Midbrain (tissue), 1 donor: ENCODE data around the gene WDHD1.
"Not testable (repeated sequence)": the region's sequence is repeated elsewhere in the genome, so short reads cannot be mapped to it uniquely, and the experiment has no call there.

Experiments
- DNase-seq: peaks from one replicate; lab custom pipeline; 2025; lab: John Stamatoyannopoulos, UW

WDHD1 gene

GRCh38 chr14:55026793-55027561, at the start of gene WDHD1, which contains the start of gene SOCS4:
TSS of gene WDHD1 (minus strand) at chr14:55027099. CDS start at chr14:55026787, 312 bp downstream.
TSS of gene SOCS4 (plus strand) at chr14:55027236. CDS start at chr14:55043042, 15,806 bp downstream.
- DNase-seq = peak; percentile 96

DNA sequence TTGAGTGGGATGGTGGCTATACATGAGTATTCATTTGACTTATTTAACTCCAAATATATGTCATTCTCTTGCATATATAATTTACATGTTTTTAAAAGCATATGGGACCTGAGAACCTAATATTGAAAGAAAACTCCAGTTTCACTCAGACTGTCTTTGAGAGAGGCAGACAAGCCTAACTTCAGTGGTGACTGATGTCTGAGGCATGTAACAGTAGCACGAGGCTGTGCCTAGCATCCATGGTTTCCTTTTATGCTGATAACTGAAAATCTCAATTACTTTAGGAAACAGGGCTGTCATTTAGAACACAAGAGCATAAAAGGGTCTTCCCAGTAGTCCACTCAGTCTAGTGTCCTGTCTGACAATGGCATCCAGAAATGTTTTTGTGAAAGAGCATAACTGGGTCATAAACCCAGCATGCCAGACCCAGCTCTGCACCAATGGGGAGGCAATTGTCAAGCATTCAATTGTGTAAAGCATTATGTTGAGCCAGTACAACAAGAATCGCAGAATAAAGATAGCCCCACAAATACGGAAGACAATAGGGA, 48.8 kb upstream of the WDHD1 start:
- no peak for DNase-seq

DNA sequence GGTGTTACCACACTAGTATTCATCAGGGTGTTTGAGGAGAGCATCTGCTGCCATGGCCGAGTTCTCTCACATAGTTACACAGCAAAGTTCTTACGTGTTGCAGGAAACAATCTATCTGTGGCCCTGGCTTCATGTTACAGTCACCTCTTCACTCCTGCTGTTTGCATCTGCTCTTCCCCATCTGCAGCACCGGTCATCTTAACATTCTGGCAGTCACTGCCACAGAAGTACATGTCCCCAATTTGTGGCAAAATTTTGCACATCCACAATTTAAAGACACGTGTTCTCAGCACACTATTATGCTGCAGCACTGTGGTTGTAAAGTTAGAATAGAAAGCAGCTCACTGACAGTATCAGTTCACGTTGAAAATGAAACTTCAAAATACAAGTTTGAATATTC, 47.8 kb upstream of the WDHD1 start:
- DNase-seq = no peak

DNA sequence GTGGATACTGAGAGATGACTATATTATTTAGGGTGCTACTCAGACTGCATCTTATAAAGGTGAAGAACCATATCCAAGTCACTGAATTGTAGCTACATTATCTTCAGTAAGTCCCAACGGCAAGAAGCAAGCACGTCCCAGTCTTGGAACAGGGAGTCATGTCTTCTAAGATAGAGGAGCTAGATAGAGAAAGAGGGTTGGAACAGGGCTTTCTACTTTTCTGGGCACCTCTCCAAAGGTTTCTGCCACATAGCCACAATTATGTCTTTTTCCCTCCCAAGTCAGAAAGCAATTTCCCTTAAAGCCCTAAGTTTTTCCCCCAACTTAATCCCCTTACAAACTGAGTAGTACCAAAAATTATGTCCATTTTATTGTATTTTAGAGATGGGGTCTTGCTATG, 47.0 kb upstream of the WDHD1 start:
- DNase-seq = no peak

DNA sequence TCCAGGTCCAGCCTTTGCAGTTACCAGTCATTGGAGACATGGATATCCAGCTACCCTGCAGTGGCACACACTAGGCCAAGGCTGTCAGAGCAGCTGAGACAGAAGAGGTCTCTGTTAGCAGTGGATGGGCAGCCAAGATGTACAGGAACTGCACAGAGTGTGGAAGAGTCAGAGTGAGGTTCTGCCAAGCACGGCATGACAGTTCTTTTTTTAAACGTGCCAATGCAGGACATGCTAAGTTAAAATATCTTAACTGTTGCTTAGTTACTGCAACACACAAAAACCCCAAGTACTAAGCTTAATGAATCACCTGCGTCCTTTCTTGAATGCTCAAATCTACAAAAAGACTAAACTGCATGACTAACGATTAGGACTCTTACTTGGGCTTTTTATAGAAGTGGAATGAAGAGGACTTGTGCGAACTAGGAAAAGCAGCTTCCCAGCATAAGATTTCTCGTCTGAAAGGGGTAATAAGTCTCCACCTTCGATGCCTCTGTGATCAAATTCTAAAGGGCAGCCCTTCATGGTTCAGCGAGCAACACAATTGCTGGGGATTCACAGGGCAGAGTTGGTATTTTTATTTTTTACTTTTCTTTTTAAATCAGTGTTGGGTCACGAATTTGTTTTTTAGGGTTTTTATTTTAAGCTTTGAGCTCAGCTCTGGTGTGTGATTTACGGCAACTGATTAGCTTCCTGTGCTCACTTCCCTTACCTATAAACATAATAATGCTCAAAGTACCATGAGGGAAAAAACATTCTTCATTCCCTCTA, 45.2 kb upstream of the WDHD1 start:
- peak; percentile 57 for DNase-seq

GRCh38 chr14:55070981-55071411, 44.1 kb upstream of the WDHD1 start:
- no peak for DNase-seq

DNA sequence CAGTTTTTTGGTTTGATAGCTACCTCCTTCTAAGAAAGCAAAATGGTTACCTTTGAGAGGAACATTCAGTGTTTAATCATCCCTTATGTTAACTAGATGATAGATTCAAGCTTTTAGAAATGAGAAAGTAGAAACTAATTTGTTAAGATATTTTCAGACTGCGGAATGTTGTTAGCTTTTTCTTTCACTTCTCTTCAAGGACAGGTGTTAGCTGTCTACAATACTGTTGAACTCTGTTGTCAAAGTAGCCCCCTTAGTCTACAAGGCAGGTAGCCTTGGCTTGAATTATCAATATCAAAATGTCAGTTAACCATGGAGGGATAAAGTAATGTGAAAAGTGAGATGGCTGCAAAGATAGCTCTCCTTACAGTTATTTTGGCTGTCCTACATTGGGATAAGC, 39.3 kb upstream of the WDHD1 start:
- no peak for DNase-seq

GRCh38 chr14:55065411-55065810, 38.5 kb upstream of the WDHD1 start:
- DNase-seq = no peak

- DNase-seq = not testable (repeated sequence)
Measured at GRCh38 chr14:55064896-55065295, 38.0 kb upstream of the WDHD1 start.

DNA sequence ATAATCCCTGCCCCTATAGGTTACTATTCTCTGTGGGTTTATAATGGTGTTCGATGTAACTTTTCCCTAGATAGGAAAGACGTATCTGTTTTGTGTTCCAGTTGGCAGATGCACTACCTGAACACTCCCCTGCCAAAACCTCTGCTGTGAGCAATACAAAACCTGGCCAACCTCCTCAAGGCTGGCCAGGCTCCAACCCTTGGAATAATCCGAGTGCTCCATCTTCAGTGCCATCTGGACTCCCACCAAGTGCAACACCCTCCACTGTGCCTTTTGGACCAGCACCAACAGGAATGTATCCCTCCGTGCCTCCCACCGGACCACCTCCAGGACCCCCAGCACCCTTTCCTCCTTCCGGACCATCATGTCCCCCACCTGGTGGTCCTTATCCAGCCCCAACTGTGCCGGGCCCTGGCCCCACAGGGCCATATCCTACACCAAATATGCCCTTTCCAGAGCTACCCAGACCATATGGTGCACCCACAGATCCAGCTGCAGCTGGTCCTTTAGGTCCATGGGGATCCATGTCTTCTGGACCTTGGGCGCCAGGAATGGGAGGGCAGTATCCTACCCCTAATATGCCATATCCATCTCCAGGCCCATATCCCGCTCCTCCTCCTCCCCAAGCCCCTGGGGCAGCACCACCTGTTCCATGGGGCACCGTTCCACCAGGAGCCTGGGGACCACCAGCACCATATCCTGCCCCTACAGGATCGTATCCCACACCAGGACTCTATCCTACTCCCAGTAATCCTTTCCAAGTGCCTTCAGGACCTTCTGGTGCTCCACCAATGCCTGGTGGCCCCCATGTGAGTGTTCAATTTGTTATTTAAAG, 35.8 kb upstream of the WDHD1 start:
- DNase-seq = no peak

GRCh38 chr14:55059333-55059732, 32.4 kb upstream of the WDHD1 start:
- no peak for DNase-seq

- DNase-seq = no peak
Measured at GRCh38 chr14:55057919-55058318, 31.0 kb upstream of the WDHD1 start.

DNA sequence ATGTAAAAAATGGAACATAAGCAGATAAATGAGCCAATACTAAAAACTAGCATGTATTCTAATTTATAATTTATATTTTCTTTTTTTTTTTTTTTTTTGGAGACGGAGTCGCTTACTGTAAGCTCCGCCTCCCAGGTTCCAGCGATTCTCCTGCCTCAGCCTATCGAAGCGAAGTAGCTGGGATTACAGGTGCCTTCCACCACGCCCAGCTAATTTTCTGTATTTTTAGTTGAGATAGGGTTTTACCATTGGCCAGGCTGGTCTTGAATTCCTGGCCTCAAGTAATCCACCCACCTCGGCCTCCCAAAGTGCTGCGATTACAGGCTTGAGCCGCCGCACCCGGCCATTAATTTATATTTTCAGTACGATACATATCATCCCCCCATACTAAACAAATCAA, 27.2 kb upstream of the WDHD1 start:
- no peak for DNase-seq

- no peak for DNase-seq
Measured at GRCh38 chr14:55053500-55053899, 26.6 kb upstream of the WDHD1 start.

DNA sequence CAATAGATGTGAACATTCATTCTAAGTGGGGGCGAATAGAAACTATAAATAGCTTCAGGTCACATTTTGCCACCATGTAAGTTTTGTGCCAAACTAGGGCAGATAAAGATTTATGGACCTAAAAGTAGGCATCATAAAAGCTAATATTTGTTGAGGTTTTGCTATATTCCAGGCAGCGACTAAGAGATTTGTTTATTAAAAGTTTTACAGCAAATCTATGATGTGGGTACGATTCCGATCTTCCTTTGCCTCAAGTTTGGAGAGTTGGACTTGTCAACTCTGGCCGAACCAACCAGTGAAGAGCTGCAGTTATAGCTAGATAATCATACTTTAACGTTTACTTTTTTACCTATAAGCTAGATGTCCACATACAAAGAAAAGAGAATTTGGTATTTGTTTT, 26.1 kb upstream of the WDHD1 start:
- no peak for DNase-seq

- DNase-seq = no peak
Measured at GRCh38 chr14:55052269-55052930, 25.5 kb upstream of the WDHD1 start.

- peak; percentile 94 for DNase-seq
Measured at GRCh38 chr14:55051423-55052268, 24.7 kb upstream of the WDHD1 start, which contains the start of gene MAPK1IP1L. TSS of gene MAPK1IP1L (plus strand) at chr14:55051647. CDS start at chr14:55061684, 10,037 bp downstream.

DNA sequence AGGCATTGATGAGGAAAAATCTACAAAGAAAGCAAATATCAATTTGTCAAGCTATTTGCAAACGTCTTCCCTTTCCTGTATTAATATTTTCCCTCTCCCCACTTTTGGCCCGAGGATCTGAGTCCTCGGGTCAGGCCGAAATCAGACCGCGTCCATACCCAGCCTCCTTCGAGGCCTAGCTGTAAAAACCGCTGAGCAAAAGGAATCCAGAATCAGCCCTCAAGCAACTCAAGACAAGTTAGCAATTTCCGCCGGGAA, 24.2 kb upstream of the WDHD1 start:
- DNase-seq = no peak

DNA sequence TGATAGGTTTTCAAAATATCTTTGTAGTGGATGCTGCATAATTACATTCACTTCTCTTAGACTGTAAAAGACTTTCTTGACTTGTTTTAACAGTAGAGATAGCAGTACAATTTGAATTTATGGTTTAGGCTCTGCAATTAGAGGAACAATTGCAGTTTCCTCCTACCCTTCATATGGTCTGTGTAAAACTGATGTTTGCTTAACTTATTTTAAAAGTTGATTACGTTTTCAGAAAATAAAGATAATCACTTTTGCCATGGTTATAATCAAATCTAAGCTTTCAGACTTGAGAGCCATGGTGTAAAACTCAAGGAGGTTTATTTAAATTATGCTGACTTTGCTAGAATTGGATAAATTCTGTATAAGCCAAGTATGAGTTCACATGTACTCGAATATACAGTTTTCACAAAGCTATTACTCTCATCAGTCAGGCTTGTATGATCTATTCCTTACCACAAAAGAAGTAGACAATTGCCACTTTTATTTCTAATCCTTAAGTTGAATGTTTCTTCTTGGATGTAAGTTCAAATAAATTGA, 22.1 kb upstream of the WDHD1 start:
- DNase-seq = no peak

- no peak for DNase-seq
Measured at GRCh38 chr14:55047301-55048053, 20.6 kb upstream of the WDHD1 start.
